GM18907 (cell line): ENCODE results near the gene HOXD9.

Source experiments
- ATAC-seq: cut with Tn5 transposase; IDR thresholded peaks from one replicate; pipeline ENCODE4 v1.9.1; 2021; ENCODE audit warnings: mild to moderate bottlenecking, moderate library complexity; ENCODE audit not compliant: unreplicated experiment

HOXD9 gene

DNA sequence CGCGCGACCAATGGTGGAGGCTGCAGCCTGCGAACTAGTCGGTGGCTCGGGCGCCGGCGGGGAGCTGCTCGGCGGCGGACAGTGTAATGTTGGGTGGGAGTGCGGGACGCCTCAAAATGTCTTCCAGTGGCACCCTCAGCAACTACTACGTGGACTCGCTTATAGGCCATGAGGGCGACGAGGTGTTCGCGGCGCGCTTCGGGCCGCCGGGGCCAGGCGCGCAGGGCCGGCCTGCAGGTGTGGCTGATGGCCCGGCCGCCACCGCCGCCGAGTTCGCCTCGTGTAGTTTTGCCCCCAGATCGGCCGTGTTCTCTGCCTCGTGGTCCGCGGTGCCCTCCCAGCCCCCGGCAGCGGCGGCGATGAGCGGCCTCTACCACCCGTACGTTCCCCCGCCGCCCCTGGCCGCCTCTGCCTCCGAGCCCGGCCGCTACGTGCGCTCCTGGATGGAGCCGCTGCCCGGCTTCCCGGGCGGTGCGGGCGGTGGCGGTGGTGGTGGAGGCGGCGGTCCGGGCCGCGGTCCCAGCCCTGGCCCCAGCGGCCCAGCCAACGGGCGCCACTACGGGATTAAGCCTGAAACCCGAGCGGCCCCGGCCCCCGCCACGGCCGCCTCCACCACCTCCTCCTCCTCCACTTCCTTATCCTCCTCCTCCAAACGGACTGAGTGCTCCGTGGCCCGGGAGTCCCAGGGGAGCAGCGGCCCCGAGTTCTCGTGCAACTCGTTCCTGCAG is at the start of gene HOXD9:
Gene HOXD9 (plus strand): TSS at position 37 of the 728 bp plus-strand sequence. CDS start 50 bp downstream, at position 87.
- ATAC-seq = no peak

GRCh38 chr2:176072951-176073904 is 49.3 kb upstream of the HOXD9 start:
- no peak for ATAC-seq

- no peak for ATAC-seq
Observed at GRCh38 chr2:176074919-176075425, 47.5 kb upstream of the HOXD9 start.

DNA sequence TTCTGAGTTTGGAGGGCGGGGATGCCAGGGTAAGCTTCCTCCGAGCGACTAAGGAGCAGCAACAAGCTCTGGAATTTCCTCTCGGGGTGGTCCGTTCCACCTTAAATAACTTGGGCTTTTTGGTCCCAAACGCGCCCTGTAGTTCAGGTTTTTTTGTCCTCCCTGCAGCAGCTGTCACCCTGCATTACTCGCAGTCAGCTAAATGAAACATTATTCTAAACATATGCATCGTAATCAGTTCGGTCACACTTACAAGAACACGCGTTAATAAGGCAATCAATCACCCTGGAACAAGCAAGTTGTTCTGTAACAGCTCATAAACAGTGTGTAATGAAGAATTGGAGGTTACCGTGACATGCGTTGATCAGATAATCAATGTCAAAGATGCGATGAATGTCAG is 47.0 kb upstream of the HOXD9 start:
- no peak for ATAC-seq

DNA sequence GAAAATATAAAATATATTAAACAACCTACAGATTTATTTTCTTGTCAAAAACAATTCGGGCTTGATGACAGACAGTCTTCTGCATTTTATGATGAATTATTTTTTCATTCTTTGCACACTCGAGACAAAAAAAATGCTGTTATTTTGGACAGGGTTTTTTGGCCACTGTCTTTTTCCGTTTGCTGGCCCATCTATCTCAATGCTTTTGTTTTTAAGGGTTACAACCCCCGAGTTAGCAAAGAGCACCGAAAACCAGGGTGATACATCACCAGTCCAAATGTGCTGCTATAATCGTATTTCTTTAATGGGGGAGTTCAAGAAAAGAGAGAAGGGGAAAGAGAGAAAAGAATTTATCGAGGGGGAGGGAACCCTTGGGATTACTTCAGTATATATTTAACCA is 46.5 kb upstream of the HOXD9 start:
- ATAC-seq = no peak

GRCh38 chr2:176076796-176077195 is 45.7 kb upstream of the HOXD9 start:
- no peak for ATAC-seq

- ATAC-seq = no peak
Observed at GRCh38 chr2:176078541-176079284, 43.8 kb upstream of the HOXD9 start.

DNA sequence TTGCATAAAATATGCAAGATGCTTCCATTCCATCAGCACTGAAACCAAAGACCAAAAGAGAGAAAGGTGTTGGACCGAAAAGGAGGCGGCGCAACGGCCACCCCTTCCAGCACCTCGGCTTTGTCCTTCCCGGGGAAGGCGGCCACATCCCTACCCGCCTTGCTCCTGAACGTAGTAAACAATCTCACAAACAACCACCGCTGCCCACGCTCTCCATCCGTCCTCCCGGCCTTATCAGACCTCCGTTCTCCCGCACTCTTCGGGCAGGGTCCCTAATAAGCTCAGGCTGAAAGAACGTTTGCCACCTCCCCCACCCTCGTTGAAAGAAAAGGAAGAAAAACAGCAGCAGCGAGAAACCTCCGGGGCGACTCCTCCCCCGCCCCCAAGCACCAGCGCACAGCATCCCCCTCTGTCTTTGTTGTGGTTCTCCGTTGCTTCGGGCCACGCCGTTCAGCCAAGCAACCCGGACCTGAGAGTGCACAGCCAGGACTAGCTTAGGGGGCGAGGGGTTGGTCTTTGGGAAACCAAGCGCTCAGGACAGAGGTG is 43.2 kb upstream of the HOXD9 start:
- no peak for ATAC-seq

- ATAC-seq = no peak
Observed at GRCh38 chr2:176079831-176080539, 42.5 kb upstream of the HOXD9 start.

DNA sequence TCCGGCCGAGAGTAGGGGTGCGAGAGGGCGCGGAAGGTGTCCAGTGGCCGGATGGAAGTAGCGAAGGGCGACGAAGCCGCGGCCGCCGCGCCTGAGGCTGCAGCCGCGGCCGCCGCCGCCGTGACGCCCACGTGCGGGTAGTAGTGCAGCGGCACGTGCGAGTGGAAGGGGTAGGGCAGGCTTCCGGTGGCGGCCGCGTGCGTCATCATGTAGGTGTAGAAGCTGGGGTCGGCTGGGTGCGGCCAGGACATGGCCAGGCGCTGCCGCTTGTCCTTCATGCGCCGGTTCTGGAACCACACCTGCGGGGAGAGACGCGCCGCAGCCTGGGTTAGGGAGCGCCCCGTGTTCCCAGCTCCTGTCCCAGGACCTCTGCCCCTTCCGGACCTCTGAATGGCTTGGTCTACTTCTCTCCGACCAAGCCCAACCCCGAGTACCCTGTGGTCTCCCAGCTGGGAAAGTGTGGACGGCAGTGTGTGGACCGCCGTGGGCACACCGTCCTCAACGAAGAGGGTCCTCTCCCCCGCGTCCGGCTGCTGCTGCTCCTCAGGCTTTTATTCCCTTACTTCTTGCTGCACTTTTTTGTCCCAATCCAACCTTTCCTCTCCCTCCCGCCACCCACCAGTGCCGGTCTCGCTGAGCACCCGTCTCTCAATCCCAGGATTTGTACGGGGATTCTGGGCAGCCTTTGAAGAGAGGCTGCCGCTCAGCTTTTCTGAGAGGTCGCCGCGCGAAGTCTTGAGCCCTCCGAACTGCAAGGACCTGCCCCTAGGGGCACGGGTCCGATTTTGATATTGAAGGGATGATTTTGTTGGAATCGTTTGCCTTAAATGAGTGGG is 41.8 kb upstream of the HOXD9 start:
- no peak for ATAC-seq

- no peak for ATAC-seq
Observed at GRCh38 chr2:176081376-176081836, 41.1 kb upstream of the HOXD9 start.

DNA sequence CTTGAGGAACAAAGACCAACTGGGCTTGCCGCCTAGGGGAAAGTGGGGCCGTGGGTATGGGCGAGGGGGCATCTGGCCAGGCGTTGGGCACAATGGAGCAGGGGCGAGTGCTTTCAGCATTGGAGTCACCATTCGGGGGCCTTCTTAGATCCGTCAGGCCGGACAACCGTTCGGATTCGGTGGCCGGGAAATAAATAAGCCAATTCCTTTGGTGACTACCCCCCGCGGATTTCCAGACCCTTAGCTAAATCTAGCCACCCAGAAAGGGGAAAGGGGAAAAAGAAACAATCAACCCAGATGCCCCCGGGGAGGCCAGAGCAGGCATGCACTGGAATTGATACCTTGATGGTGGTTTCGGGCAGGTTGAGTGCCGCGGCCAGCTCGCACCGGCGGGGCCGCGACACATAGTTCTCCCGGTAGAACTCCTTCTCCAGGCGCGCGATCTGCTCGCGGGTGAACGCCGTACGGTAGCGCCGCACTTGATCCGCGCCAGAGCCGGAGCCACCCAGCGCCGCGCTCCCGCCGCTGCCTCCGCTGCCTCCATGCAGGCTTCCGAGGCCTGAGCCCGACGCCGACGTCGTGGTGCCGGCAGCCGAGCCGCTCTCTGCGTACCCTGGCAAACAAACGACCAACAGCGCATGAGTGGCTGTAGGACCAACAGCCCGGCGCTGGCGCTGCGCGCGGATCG is 40.5 kb upstream of the HOXD9 start:
- ATAC-seq = no peak

GRCh38 chr2:176082525-176082823 is 40.0 kb upstream of the HOXD9 start:
- no peak for ATAC-seq

DNA sequence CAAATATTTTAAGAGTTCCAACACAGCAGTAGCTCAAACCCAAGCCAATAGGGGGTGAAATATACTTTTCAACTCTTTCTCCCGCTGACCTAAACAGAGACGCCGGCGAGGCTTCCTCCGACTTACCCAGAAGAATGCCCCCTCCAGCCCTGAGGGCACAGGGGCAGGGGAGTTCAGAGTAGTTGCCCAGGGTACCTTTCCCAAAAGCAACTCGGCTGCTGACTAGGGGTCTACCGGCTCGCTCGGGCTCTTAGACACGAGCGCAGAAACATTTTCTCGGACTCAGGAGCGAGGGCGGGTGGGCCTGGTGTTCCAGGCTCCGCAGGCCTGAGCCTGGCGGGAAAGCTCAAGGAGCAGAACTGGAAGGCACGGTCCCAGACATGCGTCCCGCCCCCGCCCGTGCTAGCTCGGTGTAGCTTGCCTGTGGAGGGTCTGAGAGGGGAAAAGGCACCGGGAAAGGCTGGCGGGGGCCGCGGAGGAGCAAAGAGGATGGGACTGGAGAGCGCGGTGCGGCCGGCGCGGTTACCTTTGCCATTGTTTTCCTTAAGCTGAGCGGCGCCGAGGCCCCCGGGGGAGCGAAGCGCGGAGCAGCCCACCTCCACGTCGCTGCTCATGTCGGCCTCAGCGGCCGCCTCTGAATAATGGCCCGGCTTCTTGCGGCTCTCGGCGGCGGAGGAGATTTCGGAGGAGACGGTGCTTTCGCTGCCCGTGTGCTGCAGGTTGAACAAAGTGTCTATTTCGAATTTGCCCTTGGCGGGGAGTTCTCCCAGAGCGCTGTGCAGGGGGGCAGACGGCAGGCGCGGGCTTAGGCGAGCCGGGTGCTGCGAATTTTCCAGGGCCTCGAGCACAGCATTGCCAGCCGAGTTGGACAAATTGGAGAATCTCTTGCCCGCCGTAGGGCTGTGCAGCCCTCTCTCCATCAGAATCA is 39.4 kb upstream of the HOXD9 start:
- no peak for ATAC-seq

DNA sequence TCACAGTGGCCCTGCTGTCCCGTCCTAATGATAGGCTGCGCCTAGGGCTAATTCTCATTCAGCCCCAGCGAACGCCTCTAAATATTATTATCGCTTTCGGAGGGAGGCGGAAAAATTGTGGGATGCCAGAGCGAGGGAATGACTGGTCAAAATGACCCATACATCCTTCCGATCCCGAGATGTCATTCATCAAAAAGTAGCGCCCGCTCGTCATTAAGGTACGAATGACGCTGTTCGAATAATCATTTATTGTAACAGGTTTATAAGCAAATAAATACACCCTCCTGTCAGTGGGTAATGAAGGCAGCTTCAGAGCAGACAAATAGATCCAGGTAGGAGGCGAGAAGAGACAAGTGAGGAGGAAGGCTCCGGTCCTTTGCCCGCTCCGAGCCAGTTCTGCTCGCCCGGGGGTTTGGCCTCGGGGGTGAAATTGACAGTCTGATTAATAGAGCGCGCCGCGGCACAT is 38.7 kb upstream of the HOXD9 start, which contains the start of gene EVX2:
Gene EVX2 (minus strand): TSS at position 167 of the 466 bp plus-strand sequence. CDS start 186 bp downstream, outside the sequence.
- no peak for ATAC-seq

GRCh38 chr2:176084611-176085119 is 37.9 kb upstream of the HOXD9 start:
- ATAC-seq = no peak

GRCh38 chr2:176085120-176085788 is 37.3 kb upstream of the HOXD9 start:
- no peak for ATAC-seq
